IPS DF 19.7 (cell line): ENCODE measurements around the gene TEX28.
"Not testable (repeated sequence)": the region's sequence is repeated elsewhere in the genome, so short reads cannot be mapped to it uniquely, and the experiment has no call there.

Experiments
- DNase-seq: peaks from one replicate; pipeline ENCODE4 v3.0.0-alpha.2; 2013; ENCODE audit warnings: low read depth, low spot score

Gene TEX28

DNA sequence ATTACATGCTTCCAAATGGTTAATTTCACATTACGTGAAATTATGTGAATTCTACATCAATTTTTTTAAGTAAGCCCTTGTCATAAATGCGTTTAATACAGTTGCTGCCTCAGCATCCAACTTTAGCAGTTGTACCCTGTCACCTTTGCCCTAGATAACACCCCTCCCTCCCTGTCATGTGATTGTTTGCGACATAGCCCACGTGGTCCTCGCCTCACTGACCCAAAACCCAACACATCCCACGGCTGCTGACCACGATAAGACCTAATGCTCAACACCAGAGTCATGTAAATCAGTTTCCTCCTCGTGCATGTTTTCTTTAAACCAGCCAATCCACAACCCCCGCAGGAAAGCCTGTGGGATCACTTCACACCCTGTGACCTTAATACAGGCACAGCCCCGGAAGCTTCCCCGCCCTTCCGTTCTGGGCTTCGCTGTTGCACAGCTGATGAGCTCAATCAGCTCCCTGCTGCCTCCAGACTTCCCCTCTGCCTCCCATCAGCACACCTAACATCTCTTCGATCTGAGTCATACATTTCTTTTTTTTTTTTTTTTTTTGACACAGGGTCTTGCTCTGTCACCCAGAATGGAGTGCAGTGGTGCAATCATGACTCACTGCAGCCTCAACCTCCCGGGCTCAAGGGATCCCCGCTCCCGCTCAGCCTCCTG, 47.4 kb downstream of the TEX28 start:
- not testable (repeated sequence) for DNase-seq

- not testable (repeated sequence) for DNase-seq
Measured at GRCh38 chrX:154239982-154240503, 54.9 kb downstream of the TEX28 start.

DNA sequence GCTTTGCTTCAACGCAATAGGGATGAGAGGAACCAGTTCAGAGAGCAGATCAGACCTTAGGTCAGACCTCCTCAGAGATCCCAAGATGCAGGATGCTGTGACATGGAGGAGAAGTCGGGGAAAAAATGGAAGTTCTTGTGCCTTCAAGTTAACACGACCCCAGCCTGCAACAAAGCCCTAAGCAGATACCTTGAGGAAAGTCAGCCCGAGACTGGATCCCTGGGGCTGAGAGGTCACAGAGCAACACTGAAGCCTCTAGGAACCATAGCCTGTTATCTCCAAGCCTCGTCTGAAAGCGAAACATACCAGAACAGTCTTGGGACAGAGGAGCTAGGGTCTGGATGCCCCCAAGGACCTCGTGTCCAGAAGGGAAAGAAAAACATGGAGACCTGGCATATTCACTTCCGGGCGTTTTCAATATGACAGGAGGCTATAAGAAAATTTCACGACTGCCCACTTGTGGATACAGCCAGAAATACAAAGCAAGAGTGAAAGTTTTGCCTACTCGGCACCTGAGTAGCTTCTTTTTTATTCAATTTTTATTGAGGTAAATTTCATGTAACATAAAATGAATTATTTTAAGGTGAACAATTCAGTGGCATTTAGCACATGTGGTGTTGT, 55.9 kb downstream of the TEX28 start:
- not testable (repeated sequence) for DNase-seq

- not testable (repeated sequence) for DNase-seq
Measured at GRCh38 chrX:154233620-154234019, 61.3 kb downstream of the TEX28 start.

GRCh38 chrX:154231443-154231842, 63.5 kb downstream of the TEX28 start:
- DNase-seq, result not testable (repeated sequence)

- not testable (repeated sequence) for DNase-seq
Measured at GRCh38 chrX:154226706-154227105, 68.2 kb downstream of the TEX28 start.

DNA sequence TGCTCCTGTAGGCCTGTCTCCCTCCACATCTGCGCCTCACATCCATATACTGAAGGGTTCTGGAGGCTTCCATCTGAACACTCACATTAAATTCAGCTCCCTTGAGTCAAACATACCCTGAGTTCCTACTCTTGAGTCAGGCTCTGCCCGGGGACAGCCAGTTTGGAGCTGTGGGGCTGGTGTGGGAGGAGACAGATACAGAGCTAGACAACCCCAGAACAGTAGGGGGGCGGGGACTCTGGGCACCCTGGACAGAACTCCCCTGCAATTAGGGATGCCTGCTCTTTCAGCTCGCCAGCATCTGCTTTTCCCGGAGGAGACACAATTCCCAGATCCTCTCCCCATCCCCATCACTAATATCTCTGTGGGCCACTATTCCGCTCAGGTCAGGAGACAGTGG, 69.6 kb downstream of the TEX28 start:
- not testable (repeated sequence) for DNase-seq
